Gastrocnemius medialis (tissue), 4 donors: Measurements from ENCODE around the gene ACYP2.

Experiments
- CTCF ChIP-seq, 5 experiments: fragments of 450-650 bp in 3 of 5; fragments of 200-600 bp in 2 of 5; sonication (generic) in 2 of 5; IDR thresholded peaks in 4 of 5; conservative IDR thresholded peaks in 1 of 5; 1 replicate in 4 of 5; 2 replicates in 1 of 5; pipeline ENCODE4 v1.5.1; 2016 to 2019; ENCODE audit warnings: antibody characterized with exemption in 5 of 5, mild to moderate bottlenecking in 3 of 5, moderate library complexity in 3 of 5
- POLR2A ChIP-seq, 2 donors: fragments of 450-650 bp; IDR thresholded peaks; one replicate each; pipeline ENCODE4 v1.6.1; 2017; ENCODE audit warnings: antibody characterized with exemption in 2 of 2, mild to moderate bottlenecking in 2 of 2, moderate library complexity in 2 of 2

GRCh38 chr2:54249629-54250028 is 134.2 kb downstream of the ACYP2 start:
- no peak for TF ChIP-seq CTCF (IDR thresholded peaks at IDR 0.05 in 4 of 5, conservative IDR thresholded peaks at IDR 0.05 in 1 of 5)
- no peak for TF ChIP-seq POLR2A (IDR thresholded peaks at IDR 0.05)
